ENCODE data around the gene KRT4.

KRT4 gene

GRCh38 chr12:52836491-52837412 is 22.8 kb upstream of the KRT4 start:
- H3K4me3 ChIP-seq (ENCODE audit: low read depth, low read length), result no peak overlapping the region

DNA sequence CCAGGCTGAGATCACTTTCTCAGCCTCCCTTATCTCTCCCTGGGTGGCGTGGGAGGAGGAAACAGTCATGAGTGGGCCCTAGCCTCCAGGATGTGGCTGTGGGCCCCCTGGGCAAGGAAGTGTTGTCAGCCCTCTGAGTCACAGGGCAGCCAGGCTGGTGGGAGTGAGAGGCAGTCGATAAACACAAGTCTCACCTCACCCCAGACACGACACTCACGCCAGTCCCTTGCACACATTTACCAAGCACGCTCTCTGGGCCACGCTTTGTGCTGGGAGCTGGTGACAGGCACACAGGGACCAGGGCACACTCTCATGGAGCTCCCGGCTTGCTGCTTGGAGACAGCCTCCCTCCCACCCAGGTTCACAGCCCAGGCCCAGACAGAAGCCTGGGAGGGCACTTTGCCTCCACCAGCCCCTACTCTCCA is 22.1 kb upstream of the KRT4 start:
- no peak overlapping the region for H3K4me3 ChIP-seq (ENCODE audit: low read depth, low read length)

DNA sequence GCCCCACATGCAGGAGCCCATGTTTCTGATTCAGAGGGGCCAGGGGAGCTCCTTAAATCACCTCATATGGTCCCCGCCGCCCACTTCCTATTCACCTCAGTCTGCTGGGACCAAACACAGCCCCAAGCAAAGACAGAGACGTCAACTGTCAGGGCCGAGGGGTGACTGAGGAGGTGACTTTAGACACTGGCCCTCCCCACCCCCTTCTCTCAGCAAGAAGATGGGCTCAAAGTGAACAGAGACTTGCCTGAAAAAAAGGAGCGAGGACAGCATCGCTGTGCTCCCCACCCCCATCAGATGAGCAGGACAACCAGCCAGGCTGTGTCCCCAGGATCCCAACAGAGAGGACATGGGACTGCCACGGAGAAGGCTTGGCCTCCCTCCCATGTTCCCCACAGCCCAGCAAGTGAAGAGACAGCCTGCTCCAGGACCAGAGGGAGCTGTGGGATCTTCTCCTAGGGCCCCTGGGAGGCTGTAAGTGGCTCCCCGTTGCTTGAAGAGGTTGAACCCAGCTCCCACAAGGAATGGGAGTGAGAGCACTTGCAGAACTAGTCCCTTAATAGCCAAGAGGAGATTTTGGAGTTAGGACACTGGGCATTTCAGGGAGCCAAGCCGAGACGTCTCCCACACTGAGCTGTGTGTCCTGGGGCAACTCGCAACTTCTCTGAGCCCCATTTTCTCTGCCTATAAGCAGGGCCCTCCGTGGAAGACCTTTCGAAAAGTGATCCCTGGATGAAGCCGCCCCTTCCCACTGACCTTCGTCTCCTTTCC is 21.5 kb upstream of the KRT4 start:
- no peak overlapping the region for H3K4me3 ChIP-seq (ENCODE audit: low read depth, low read length)

GRCh38 chr12:52834727-52835001 is 20.7 kb upstream of the KRT4 start:
- H3K4me3 ChIP-seq (ENCODE audit: low read depth, low read length), result no peak overlapping the region

GRCh38 chr12:52833922-52834726 is 20.2 kb upstream of the KRT4 start, which contains the start of gene KRT79:
KRT79 (minus strand) TSS chr12:52834311; CDS start chr12:52834260, 51 bp downstream.
- no peak within 1 kb of the TSS for H3K4me3 ChIP-seq (ENCODE audit: low read depth, low read length)

- no peak overlapping the region for H3K4me3 ChIP-seq (ENCODE audit: low read depth, low read length)
These were observed 19.3 kb upstream of the KRT4 start for GRCh38 chr12:52832985-52833905.

GRCh38 chr12:52832451-52832850 is 18.5 kb upstream of the KRT4 start:
- no peak overlapping the region for H3K4me3 ChIP-seq (ENCODE audit: low read depth, low read length)

- no peak overlapping the region for H3K4me3 ChIP-seq (ENCODE audit: low read depth, low read length)
These were observed 17.3 kb upstream of the KRT4 start for GRCh38 chr12:52831251-52831650.

- H3K4me3 ChIP-seq (ENCODE audit: low read depth, low read length), result no peak overlapping the region
These were observed 16.3 kb upstream of the KRT4 start for GRCh38 chr12:52829986-52830770.

- no peak overlapping the region for H3K4me3 ChIP-seq (ENCODE audit: low read depth, low read length)
These were observed 14.7 kb upstream of the KRT4 start for GRCh38 chr12:52828591-52829021.

GRCh38 chr12:52828156-52828555 is 14.2 kb upstream of the KRT4 start:
- H3K4me3 ChIP-seq (ENCODE audit: low read depth, low read length), result no peak overlapping the region

DNA sequence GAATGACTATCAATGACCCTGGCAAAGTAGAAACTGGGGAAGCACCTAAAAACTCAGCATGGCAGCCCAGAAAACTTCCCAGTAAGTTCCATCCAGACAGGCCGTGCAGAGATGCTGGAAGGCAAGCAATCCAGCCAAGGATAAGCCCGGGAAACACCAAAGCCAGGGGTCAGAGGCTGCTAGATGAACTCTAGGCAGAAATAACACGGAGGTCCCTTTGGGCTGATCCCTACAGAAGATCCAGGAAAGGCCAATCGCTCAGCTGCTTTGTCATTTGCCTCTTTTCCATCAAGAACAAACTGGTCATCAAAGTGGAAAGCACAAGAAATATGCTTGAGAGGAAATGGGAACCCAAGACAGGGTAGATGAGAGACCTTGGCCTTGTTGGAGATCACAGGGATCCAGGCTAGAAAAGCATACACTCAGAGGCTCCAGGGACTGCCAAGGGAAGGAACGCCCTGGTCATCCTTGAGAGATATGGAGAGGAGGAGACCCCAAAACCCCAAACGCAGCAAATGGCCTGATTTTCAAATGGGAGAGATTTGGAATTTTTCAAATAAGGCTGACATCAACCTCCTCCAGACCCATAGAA is 13.7 kb upstream of the KRT4 start:
- H3K4me3 ChIP-seq (ENCODE audit: low read depth, low read length), result no peak overlapping the region

GRCh38 chr12:52826611-52827498 is 12.9 kb upstream of the KRT4 start:
- H3K4me3 ChIP-seq (ENCODE audit: low read depth, low read length), result no peak overlapping the region

GRCh38 chr12:52825961-52826360 is 12.0 kb upstream of the KRT4 start:
- no peak overlapping the region for H3K4me3 ChIP-seq (ENCODE audit: low read depth, low read length)

DNA sequence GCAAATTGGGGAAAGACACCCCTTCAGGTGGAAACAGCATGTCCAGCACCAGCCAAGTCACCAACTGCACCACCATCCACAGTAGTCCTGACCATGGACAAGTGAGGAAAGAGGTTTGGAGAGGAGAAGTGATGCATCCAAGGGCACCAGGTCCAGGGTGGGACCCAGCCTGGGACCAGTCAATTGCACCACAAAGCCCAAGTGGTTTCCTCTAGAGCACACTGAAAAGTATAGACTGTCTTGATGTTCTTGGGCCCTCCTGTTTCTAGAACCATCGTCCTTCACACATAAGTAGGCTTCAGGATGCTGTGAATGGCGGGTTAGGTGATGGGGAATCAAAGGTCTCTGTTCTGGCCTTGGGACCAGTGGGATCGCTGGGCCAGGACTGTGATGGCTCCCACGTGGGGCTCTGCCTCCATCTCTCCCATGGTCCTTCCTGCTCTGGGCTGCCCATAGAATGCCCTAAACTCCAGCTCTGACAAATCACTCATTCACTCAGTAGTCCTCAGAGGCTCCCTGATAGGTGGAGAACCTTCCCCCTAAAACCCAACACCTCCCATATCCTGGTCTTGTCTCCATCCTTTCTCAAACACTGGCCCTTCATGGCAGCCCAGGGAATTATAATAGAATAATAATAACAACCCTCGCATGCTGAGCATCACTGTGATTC is 11.0 kb upstream of the KRT4 start:
- no peak overlapping the region for H3K4me3 ChIP-seq (ENCODE audit: low read depth, low read length)

DNA sequence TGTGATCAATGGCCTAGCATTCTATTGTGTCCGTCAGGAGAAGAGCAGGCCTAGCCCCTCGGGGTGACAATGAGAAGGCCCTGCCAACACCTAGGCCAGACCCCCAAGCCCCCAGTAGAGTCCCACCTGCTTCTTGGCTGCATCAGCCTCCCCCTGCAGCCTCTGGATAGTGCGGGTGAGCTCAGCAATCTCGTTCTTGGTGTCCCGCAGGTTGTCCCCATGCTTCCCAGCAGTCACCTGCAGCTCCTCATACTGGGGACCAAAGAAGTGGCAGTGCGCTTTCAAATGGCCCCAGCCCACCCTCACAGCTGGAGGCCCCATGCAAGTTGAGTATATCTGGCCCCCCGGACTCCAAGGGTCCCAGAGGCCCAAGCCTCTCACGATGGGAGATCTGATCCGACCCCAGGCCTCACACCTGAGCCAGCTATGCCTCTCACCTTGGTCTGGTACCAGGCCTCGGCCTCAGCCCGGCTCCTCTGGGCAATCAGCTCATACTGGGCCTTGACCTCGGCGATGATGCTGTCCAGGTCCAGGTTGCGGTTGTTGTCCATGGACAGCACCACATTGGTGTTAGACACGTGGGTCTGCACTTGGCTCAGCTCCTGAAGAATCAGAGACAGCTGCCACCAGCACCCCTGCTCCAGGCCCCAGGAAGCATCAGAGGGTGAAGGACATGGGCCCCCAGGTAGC is 10.0 kb upstream of the KRT4 start:
- no peak overlapping the region for H3K4me3 ChIP-seq (ENCODE audit: low read depth, low read length)
